HG03103 (cell line): ENCODE data around the gene TNP2.
"Not testable (repeated sequence)": the region's sequence is repeated elsewhere in the genome, so short reads cannot be mapped to it uniquely, and the experiment has no call there.

Experiments
- ATAC-seq: cut with Tn5 transposase; IDR thresholded peaks from one replicate; pipeline ENCODE4 v1.9.1; 2021; ENCODE audit warnings: low read depth; ENCODE audit not compliant: unreplicated experiment

The TNP2 gene

DNA sequence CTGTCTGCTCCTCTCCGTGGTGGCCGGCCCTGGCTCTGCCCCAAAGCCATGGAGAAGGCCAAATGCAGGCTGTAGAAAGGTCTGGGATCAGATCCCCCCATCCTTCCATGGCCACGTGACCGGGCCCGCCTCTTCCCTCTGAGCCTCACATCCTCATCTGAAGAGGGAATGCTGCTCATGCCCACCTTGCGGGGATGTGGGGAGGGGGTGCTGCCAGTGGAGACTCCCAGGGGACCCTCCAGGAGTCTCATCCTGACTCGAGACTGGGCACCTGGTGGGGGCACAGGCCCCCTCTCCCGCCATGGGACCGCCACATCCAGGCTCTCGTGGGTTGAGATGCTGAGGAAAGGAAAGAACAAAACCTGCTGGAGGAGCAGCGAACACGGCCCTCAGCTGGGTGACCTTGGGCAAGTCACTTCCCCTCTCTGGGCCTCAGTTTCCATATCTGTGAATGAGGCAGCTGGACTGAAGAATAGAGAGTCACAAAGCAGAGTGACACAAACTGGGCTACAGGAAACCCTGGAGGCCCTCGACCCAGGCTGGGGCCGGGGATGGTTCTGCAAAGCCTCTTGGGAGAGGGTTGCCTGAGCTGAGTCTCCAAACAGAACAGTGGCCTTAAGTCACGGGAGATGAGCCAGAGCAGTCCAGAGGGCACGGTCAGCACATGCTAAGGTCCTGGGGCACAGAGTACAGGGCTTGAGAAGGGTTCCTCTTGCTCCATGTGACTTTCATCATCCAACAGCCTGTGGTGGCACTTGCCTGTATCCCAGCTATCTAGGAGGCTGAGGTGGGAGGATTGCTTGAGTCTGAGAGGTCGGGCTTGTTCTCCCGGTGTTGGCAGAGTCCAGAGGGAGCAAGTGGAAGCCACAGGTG, 43.2 kb downstream of the TNP2 start:
- no peak for ATAC-seq

DNA sequence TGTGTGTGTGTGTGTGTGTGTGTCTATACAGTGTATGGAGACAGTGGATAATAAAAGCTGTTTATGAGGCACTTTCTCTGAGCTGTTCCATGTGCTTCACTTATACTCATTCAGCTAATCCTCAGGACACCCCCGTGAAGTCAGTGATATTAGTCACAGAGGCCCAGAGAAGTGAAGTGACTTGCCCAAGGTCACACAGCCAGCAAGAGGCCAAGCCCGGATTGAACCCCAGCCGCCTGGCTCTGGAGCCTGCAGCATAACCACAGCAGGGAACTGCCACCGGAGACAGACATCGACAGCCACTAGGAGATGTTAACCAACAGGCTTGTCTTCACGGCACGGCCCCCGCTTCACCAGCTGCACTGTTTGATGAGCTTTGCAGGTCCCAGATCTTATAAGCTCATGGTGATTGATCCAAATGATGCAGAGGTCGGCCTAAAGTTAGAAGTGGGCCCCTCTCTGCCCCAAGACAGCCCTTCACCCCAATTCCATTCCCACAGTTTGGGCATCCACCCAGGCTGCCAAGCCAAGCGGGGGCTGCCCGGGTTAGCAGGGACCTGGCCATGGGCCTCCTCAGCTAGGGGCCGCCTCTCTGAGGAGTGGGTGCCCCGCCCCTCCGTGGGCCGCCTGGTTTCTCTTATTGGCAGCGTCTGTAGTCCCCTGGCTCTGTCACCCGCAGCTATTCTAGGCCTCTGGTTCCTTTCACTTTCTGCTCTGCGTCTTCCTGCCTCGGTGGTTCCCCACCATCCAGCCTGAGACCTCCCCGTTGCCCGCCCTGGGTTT, 44.0 kb downstream of the TNP2 start:
- ATAC-seq, result peak; percentile 84

DNA sequence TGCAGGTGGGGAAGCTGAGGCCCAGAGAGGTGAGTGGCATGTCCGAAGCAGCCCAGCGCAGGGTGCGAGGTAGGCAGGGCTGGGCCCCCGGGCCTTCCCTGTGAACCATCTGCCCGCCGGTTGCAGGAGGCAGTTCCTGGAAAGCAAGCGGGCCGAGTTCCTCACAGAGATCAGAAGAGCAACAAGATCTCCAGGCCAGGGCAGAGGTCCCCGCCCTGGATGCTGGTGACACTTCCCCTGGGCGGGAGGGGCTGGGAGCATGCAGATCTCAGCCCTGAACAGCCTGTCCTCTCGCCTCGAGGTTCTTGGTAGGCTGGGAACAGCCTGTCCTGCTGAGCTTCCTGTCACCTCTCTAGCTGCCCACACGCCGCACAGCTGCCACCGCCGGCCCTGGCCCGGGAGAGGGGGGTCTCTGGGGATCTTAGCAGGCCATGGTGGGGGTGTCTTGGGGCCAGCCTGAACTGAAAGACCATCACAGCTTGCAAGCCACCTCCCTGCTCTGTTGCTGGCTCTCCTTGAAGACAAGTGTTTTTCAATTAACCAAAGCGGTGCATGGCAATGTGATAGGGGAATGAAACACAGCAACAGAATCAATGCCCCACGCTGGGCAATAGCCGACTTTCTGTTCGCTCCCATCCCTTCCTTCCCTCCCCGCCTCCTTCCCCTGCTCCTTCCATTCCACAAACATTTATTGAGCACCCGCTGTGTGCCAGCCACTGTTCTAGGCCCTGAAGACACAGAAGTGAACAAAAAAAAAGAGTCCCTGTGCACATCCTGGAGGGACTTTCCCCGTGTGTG, 44.8 kb downstream of the TNP2 start:
- peak; percentile 39 for ATAC-seq

DNA sequence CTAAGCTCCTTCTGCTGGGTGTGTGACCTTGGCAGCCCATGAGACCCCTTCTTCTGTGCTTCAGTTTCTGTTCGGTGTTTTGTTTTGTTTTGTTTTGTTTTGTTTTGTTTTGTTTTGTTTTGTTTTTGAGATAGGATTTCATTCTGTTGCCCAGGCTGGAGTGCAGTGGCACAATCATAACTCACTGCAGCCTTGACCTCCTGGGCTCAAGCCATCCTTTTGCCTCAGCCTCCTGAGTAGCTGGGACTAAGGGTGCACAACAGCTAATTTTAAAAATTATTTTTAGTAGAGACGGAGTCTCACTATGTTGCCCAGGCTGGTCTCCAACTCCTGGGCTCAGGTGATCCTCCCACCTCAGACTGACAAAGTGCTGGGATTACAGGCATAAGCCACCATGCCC, 48.6 kb downstream of the TNP2 start:
- ATAC-seq, result not testable (repeated sequence)

DNA sequence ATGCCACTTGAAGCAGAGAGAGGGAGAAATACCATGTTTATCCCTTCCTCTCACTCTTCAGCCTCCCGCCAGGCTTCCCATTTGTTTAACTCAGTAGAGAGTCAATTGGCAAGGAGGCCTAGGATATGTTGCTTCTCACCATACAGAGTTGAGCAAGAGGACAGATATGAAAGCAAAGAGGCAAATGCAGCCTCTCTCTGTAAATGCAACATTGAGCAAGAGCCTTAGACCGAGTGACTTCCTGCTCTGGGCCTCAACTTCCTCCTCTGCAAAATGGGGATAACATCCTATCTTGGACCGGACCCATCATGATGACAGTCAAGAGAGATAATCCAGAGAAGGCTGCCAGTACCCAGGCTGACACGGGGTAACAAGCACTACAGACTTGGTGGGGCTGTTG, 49.9 kb downstream of the TNP2 start:
- ATAC-seq, result no peak

DNA sequence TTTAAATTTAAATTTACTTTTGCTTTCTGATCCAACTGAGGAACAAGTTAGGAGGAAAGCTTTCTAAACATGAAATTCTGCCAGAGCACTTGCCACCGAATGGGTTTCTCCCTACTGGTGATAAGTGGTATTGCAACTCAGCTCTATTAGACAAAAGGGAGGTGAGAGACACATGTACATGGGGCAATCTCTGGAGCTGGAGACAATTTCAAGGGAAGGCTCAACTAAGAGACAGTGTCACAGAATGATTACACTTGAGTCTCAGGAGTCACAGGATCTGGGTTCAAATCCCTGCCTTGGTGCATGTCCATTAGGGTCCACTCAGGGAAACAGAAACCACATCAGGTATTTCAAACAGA, 50.5 kb downstream of the TNP2 start:
- no peak for ATAC-seq
